GM06990 (cell line): ENCODE results near the gene PACSIN3.

Source experiments
- DNase-seq: peaks from one replicate; pipeline ENCODE4 v3.0.0-alpha.2; 2011; ENCODE audit not compliant: insufficient read length; ENCODE audit errors: extremely low read depth
- H3K27me3 ChIP-seq: replicated peaks from 2 replicates; pipeline ENCODE4 v1.6.0; 2011; ENCODE audit warnings: low read length; ENCODE audit not compliant: control insufficient read depth, insufficient read depth
- H3K36me3 ChIP-seq: 2 replicates; pipeline ENCODE4 v1.5.1; 2011; ENCODE audit warnings: low read length; ENCODE audit not compliant: control insufficient read depth, insufficient read depth
- H3K4me3 ChIP-seq: replicated peaks from 2 replicates; pipeline ENCODE4 v1.5.1; 2011; ENCODE audit warnings: low read depth, mild to moderate bottlenecking, control low read depth, low read length
- TF ChIP-seq, protein P1 (sequence below): IDR thresholded peaks from 2 replicates; pipeline ENCODE4 v1.5.1; 2011; ENCODE audit warnings: low read length, control low read depth, mild to moderate bottlenecking, inconsistent platforms; ENCODE audit not compliant: insufficient read depth, poor library complexity, severe bottlenecking

The PACSIN3 gene

DNA sequence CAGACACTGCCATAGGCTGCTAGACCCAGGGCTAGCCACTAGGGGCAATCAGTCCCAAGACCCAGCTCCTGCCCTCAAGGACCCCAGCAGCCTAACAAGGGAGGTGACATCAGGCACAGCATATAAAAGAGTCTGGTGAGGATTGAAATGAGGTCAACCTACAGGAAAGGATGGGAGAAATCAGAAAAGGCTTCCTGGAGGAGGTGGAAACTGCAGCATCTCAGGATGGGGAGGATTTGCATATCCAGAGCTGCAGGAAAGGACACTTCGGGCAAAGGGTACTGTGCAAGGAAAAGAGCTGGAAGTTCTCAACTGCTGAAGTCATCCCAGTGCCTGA is 6.6 kb downstream of the PACSIN3 start:
- peaks cover 3% of the 10 kb centered on the region for H3K36me3 ChIP-seq
- TF ChIP-seq, protein P1, sequence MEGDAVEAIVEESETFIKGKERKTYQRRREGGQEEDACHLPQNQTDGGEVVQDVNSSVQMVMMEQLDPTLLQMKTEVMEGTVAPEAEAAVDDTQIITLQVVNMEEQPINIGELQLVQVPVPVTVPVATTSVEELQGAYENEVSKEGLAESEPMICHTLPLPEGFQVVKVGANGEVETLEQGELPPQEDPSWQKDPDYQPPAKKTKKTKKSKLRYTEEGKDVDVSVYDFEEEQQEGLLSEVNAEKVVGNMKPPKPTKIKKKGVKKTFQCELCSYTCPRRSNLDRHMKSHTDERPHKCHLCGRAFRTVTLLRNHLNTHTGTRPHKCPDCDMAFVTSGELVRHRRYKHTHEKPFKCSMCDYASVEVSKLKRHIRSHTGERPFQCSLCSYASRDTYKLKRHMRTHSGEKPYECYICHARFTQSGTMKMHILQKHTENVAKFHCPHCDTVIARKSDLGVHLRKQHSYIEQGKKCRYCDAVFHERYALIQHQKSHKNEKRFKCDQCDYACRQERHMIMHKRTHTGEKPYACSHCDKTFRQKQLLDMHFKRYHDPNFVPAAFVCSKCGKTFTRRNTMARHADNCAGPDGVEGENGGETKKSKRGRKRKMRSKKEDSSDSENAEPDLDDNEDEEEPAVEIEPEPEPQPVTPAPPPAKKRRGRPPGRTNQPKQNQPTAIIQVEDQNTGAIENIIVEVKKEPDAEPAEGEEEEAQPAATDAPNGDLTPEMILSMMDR, result peak; percentile 90
- DNase-seq, result no peak

DNA sequence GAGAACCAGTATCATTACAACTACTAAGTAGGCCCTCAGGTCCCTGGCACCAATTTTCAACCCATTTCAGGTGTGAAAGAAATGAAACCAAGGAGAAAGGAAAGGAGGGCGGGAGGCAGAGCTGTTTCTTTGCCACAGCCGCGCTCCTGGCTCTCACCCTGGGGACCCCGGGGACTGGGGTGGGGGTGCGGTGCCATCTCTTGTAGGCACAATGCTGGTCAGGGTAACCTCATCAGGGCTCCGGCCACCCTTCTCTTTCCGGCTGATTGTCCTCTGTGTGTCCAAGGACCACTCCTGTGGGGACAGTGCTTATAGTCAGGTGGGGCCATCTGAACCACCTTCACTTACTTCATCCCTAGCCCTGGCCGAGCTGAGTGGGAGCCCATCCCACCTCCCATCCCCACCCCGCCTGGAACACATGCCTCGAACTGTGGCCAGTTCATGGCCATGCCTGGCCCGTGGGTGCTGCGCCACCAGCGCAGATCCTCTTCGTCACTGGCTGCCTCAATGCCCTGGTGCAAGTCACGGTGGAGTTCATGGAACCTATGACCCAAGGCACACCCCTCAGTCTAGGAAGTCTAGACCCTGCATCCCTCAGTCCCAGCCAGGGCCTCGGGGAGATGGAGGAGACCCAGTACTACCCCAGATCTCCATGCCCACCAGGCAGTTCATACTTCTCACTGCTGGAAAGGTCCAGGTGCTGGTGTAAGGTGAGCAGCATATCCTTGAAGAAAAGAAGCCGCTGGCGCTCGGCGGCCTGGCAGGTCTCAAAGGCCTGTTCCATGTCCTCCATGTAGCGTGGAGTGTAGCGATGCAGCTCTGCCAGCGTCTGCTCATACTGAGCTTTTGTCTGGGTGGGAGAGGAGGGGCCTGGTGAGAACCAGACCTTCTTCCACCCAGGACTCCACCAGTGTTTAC is 7.2 kb downstream of the PACSIN3 start:
- no peaks in the 10 kb centered on the region for H3K27me3 ChIP-seq
- no peak for DNase-seq
- peaks cover 3% of the 10 kb centered on the region for H3K36me3 ChIP-seq
- TF ChIP-seq, protein P1, result no peak
- no peak overlapping the region for H3K4me3 ChIP-seq

More for the DNA sequence above, 6.6 kb downstream of the PACSIN3 start:
- Histone ChIP-seq H3K4me3 (no peak overlapping the region), H3K27me3 (no peaks in the 10 kb centered on the region)

DNA sequence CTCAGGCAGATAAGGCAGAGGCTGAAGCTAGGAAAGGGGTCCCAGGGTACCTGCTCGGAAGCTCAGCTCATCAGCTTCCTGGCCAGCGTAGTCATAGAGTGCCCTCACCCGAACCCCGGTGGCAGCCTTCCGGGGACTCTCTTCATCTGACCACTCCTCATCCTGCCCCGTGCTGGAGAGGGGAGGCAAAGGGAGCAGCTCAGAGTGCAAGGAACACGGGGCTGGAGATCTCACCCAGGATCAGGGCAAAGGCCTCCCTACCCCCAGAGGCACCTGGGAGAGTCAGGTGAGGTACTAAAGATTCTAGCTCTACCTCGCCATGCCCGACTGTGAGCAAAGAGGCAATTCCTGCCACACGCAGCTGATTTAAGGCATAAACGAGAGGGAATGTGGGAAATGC is 7.9 kb downstream of the PACSIN3 start:
- no peak for DNase-seq
- H3K36me3 ChIP-seq, result peaks cover 7% of the 10 kb centered on the region
- no peaks in the 10 kb centered on the region for H3K27me3 ChIP-seq
- TF ChIP-seq, protein P1, result no peak
- no peak overlapping the region for H3K4me3 ChIP-seq

DNA sequence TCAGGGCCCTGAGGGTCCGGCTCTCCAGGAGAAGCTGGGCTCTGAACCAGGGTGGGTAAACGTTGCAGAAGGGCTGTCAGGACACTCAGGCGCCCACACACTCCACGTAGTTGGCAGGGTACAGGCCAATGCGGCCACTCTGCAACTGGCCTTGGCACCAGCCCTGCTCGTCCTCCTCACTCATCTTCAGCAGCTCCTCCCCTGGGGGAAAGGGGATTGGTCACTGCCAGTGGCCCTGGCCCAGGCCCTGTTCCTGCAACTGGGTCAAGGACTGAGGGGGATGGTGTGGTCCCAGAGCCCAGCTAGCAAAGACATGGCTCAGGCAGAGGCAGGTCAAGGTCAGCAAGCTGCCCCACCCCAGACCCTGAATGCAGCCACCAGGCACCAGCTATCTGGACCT is 8.4 kb downstream of the PACSIN3 start:
- TF ChIP-seq, protein P1, result no peak
- H3K36me3 ChIP-seq, result peaks cover 12% of the 10 kb centered on the region
- H3K4me3 ChIP-seq, result peak overlapping the region; percentile 85; the same call in 1 of the 2 replicates

DNA sequence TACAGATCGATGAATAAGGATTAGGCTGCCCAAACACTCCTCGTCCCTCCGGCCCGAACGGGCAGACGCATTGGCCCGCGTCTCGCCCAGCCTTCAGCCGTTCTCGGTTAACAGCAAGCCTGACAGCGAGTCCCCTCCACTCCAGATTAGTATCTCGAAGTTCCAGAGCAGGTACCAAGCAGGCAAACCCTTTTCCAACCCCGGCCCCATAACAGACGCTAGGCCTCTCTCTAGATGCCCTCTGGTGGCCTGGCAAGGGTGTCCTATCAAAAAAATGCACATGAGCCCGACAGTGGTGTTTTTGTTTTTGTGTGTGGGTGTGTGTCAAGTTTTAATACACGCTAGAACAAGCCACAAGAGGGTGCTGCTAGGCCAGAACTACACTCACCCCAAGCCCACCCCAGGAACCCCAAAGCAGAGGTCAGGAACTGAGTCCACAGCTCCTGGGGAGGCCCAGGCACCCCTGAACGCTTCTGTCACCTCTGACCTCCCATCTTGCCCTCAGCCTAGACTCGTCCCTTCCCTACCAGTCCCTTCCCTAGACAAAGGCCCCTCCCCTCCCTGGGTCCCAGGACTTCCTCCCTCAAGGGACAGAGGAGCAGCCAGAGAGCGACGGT is 8.9 kb downstream of the PACSIN3 start:
- TF ChIP-seq, protein P1, result peak; percentile 78
- Histone ChIP-seq H3K36me3 (peaks cover 16% of the 10 kb centered on the region), H3K27me3 (no peaks in the 10 kb centered on the region), H3K4me3 (peak overlapping the region; percentile 85)
- no peak for DNase-seq

More for the DNA sequence above, 8.4 kb downstream of the PACSIN3 start:
- H3K27me3 ChIP-seq, result no peaks in the 10 kb centered on the region
- DNase-seq, result no peak
